Stimulated activated CD8-positive, alpha-beta memory T cell treated with anti-CD3 and anti-CD28 coated beads, Interleukin-12 subunit alpha, Interleukin-12 subunit beta, amount 100 ng/mL, for 1 hour (primary cell): Measurements from ENCODE around the gene EBPL.
A peak's percentile ranks its signal among the peaks of the same experiment; 100 is the strongest.
"Not testable (repeated sequence)": the region's sequence is repeated elsewhere in the genome, so short reads cannot be mapped to it uniquely, and the experiment has no call there.

Experiments
- DNase-seq: peaks from one replicate; pipeline ENCODE4 v3.0.0-alpha.2; 2020; ENCODE audit warnings: low read depth

The EBPL gene

GRCh38 chr13:49690995-49691784 lies at the start of gene EBPL:
Gene EBPL, minus strand, starts transcription at chr13:49691486. Its CDS starts 62 bp downstream, at chr13:49691424.
- DNase-seq: peak; percentile 78

GRCh38 chr13:49740870-49741269 lies 49.6 kb upstream of the EBPL start:
- no peak for DNase-seq

GRCh38 chr13:49739498-49740187 lies 48.4 kb upstream of the EBPL start:
- no peak for DNase-seq

- DNase-seq: no peak
Observed at GRCh38 chr13:49733181-49733951, 42.1 kb upstream of the EBPL start.

DNA sequence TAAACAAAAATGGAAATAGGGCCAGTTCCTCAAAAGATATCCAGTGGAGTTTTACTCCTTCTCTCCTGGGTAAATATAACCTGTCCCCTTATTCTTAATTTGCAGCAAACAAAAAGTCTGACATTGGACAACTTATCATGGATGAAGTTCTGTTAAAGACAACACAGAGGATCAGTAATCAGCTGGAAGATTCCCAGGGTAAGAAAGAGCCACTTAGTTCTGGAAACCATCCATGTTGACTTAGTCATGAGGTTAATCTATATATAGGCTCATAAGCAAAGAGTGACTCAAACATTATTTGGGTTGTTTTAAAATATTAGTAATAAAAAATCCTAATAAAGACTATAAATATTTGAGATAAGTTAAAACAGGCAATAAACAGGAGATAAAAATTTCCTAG lies 40.5 kb upstream of the EBPL start:
- DNase-seq: no peak

DNA sequence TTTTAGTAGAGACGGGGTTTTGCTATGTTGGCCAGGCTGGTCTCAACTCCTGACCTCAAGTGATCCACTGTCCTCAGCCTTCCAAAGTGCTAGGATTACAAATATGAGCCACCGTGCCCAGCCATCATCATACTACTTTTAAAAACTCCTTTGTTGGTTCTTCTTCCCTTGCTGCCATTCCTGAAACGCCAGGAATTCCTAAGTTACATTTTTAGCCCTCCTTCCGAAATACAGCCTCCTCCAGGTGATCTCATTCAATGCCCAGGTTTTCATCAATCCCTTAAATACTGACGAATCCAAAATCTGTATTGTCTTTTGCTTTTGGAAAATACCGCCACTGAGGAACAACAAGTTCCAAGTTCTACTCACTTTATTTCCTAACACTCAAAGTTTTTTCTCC lies 25.3 kb upstream of the EBPL start:
- no peak for DNase-seq

DNA sequence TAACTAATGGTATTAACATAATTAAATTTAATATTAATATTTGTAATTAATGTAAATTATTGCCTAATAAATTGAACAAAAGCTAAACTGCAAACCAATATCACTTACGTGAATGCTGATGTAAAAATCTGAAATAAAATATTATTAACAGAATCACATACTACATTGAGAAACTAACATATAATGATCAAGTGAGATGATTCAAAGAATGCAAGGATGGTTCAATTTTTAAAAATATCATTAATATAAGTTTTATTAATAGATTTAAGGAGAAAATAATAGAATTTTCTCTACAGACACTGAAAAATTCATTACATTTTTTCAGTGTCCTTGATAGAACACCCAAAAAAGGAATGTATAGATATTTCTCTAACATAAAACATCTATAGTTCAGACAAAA lies 23.5 kb upstream of the EBPL start:
- no peak for DNase-seq

- no peak for DNase-seq
Observed at GRCh38 chr13:49711218-49711863, 20.1 kb upstream of the EBPL start.

GRCh38 chr13:49704264-49704663 lies 13.0 kb upstream of the EBPL start:
- DNase-seq: not testable (repeated sequence)

- no peak for DNase-seq
Observed at GRCh38 chr13:49701491-49701890, 10.2 kb upstream of the EBPL start.

GRCh38 chr13:49697468-49697867 lies 6.2 kb upstream of the EBPL start:
- no peak for DNase-seq

GRCh38 chr13:49694446-49694845 lies 3.2 kb upstream of the EBPL start:
- DNase-seq: no peak

GRCh38 chr13:49693877-49694276 lies 2.6 kb upstream of the EBPL start:
- DNase-seq: no peak

GRCh38 chr13:49693191-49693733 lies 2.0 kb upstream of the EBPL start:
- no peak for DNase-seq

DNA sequence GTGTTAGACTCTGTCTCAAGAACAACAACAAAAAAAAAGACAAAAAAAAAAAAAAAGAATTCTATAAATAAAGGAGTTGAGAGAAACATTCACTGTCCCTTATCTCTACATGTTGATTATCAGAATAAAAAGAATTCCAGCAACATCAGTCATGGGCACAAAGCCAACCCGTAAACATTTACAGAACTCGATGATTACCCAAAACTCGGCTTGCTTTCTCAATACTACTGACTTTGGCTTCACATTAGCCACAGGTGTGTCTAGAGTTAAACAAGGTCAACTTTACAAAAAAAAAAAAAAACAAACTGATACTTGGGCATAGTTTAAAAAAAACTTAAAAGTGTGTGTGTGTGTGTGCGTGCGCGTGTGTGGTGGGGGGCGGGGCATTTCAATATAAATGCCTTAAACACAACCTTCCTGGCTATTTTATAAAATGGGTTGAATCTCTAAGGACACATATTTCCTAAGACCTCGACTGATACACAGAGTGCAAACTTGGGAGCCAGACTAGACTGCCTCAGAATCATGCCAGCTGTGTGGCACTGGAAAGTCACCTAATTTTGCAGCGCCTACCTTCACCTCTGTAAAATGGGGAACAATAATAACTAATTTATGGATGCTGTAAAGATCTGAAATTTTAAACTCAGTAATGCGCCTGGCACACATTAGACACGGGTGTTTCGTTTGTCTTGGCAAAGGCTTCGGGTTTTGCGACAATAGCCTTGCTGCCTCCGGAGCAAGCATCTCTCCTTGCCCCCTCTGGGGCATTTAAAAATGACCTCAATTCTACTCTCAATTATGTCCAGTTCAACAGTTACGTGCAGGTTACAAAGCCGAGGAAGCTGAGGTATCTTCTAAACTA lies 922 bp downstream of the EBPL start:
- DNase-seq: no peak

DNA sequence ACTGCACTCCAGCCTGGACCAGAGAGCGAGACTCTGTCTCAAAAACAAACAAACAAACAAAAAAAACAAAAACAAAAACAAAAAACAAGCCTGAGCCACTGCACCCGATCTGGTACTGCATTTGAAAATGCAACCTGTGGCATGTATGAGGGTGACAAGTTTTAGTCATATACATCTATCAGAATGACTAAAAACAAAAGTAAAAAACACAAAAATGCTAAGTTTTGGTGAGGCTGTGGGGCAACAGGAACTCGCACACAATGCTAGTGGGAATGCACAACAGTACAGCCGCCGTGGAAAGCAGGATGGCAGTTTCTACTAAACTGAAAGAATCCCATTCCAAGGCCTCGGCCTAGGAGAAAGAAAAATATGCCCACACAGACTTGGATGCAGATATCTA lies 7.8 kb downstream of the EBPL start:
- no peak for DNase-seq

DNA sequence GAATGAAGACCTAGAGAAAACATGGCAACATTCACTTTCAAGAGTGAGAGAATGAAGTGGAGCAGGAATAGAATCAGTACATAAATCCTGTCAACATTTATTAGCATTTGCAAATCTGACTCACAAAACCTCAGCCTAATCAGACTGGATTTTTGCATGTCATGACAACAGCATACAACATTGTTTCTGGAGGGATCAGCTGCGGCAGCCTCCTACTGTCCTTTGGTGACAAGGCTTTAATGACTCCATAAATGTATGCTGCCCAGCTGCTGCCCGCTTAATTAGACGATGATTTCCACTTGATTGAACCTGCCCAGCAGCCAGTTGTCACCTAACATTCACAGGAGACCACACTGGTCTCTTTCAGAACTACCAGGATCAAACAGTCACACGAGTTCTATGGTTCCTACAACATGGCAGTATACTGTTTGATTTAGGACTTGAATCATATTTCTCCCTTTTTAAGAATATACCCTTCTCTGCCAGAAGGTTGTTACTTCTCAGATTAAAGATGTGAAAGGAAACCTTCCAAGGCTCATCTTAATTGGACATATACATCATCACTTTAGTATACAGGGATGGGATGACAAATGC lies 9.3 kb downstream of the EBPL start:
- DNase-seq: no peak

- no peak for DNase-seq
Observed at GRCh38 chr13:49679246-49679645, 12.0 kb downstream of the EBPL start.

- no peak for DNase-seq
Observed at GRCh38 chr13:49678191-49678914, 12.9 kb downstream of the EBPL start.
